Upper lobe of left lung (tissue), 4 donors: ENCODE measurements around the gene NUTM2F.
"Not testable (repeated sequence)": the region's sequence is repeated elsewhere in the genome, so short reads cannot be mapped to it uniquely, and the experiment has no call there.

ENCODE experiments used
- CTCF ChIP-seq, 6 experiments: fragments of 450-650 bp in 4 of 6; fragments of 200-600 bp in 2 of 6; sonication (generic) in 2 of 6; IDR thresholded peaks; one replicate each; pipeline ENCODE4 v1.5.1; 2016 to 2019; ENCODE audit warnings: antibody characterized with exemption in 6 of 6
- POLR2A ChIP-seq, 4 donors: fragments of 450-650 bp; IDR thresholded peaks; one replicate each; pipeline ENCODE4 v1.5.1; 2016 to 2017; ENCODE audit warnings: antibody characterized with exemption in 4 of 4, mild to moderate bottlenecking in 2 of 4
- POLR2AphosphoS5 ChIP-seq, 2 donors: sonication (generic); formaldehyde crosslinking; IDR thresholded peaks; one replicate each; pipeline ENCODE4 v1.5.1; 2017; ENCODE audit warnings: antibody characterized with exemption in 2 of 2

DNA sequence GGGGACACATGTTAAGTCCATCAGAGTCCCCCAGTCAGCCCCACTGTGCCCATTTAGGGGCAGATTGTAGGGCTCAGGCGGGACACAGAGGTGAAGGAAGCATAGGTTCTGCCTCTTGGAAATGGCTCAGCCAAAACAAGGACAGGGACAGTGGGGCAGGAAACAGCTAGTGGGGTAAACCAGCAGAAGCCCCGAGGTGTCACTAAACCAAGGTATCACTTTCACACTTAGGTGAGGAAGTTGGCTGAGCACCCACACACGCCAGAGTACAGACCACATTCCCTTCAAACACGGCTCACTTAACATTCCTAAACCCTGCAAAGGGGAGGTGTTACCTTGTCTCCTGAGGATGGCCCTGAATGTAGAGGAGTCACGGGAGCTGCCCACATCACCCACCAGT, 12.2 kb downstream of the NUTM2F start:
- TF ChIP-seq CTCF, POLR2A, POLR2AphosphoS5 (IDR thresholded peaks at IDR 0.05): not testable (repeated sequence)
